HG02623 (cell line): ENCODE results near the gene UNKL.
A peak's percentile ranks its signal among the peaks of the same experiment; 100 is the strongest.

Experiments
- ATAC-seq: cut with Tn5 transposase; IDR thresholded peaks from one replicate; pipeline ENCODE4 v1.9.1; 2021; ENCODE audit warnings: moderate library complexity; ENCODE audit not compliant: unreplicated experiment

UNKL gene

GRCh38 chr16:1342526-1343427 lies 71.7 kb downstream of the UNKL start:
- ATAC-seq: peak; percentile 85

GRCh38 chr16:1341495-1342420 lies 72.7 kb downstream of the UNKL start:
- ATAC-seq: no peak

- no peak for ATAC-seq
These were observed 73.6 kb downstream of the UNKL start for GRCh38 chr16:1340730-1341494.

- ATAC-seq: no peak
These were observed 75.4 kb downstream of the UNKL start for GRCh38 chr16:1338855-1339675.

GRCh38 chr16:1338119-1338730 lies 76.3 kb downstream of the UNKL start:
- no peak for ATAC-seq

GRCh38 chr16:1337486-1337885 lies 77.0 kb downstream of the UNKL start:
- no peak for ATAC-seq

- no peak for ATAC-seq
These were observed 77.9 kb downstream of the UNKL start for GRCh38 chr16:1336619-1337018.

- ATAC-seq: no peak
These were observed 78.5 kb downstream of the UNKL start for GRCh38 chr16:1335996-1336395.

GRCh38 chr16:1335211-1335971 lies 79.1 kb downstream of the UNKL start:
- ATAC-seq: no peak

GRCh38 chr16:1334739-1335138 lies 79.8 kb downstream of the UNKL start:
- ATAC-seq: no peak

- ATAC-seq: no peak
These were observed 80.4 kb downstream of the UNKL start for GRCh38 chr16:1333854-1334700.

GRCh38 chr16:1333149-1333812 lies 81.2 kb downstream of the UNKL start, which contains the start of gene BAIAP3:
TSS of gene BAIAP3 (plus strand) at chr16:1333645. CDS start at chr16:1338550, 4,905 bp downstream.
- ATAC-seq: no peak

GRCh38 chr16:1332618-1333148 lies 81.8 kb downstream of the UNKL start:
- no peak for ATAC-seq

GRCh38 chr16:1331712-1332617 lies 82.5 kb downstream of the UNKL start:
- no peak for ATAC-seq

GRCh38 chr16:1330931-1331711 lies 83.4 kb downstream of the UNKL start:
- no peak for ATAC-seq
